ENCODE results near the gene HSD17B13.
"Not testable (repeated sequence)": the region's sequence is repeated elsewhere in the genome, so short reads cannot be mapped to it uniquely, and the experiment has no call there.

The HSD17B13 gene, protein sequence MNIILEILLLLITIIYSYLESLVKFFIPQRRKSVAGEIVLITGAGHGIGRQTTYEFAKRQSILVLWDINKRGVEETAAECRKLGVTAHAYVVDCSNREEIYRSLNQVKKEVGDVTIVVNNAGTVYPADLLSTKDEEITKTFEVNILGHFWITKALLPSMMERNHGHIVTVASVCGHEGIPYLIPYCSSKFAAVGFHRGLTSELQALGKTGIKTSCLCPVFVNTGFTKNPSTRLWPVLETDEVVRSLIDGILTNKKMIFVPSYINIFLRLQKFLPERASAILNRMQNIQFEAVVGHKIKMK

DNA sequence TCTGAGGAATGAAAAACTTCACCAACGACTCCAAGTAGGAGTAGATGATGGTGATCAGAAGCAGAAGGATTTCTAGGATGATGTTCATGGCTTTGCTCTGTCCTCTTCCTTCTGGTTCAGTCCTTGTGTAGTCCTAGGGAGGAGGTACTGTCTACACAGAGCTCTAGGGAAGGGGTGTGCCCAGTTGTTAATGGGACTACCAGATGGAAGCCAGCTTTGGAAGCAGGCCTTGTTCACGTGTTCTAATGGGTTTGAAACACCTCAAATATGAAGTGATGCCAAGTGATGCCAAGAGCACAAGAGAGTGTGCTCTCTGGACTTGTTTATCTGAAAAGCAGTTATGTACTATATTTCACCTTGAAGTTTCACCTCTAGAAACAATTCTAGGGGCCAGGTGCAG lies at the start of gene HSD17B13:
Gene HSD17B13, minus strand, starts transcription at position 129 of the 400 bp plus-strand sequence. Its CDS starts 41 bp downstream, at position 88.
- Mint-ChIP-seq H3K27ac (no peak within 1 kb of the TSS), H3K36me3 (peaks cover 2% of the 10 kb centered on the region), H3K9me3 (no peaks in the 10 kb centered on the region), H3K4me1 (no peaks in the 10 kb centered on the region), H3K4me3 (no peak within 1 kb of the TSS), H3K27me3 (no peaks in the 10 kb centered on the region)
- ATAC-seq (ENCODE audit: low read depth) (no peak), DNase-seq (ENCODE audit: low spot score in 2 of 2) (no peak)

DNA sequence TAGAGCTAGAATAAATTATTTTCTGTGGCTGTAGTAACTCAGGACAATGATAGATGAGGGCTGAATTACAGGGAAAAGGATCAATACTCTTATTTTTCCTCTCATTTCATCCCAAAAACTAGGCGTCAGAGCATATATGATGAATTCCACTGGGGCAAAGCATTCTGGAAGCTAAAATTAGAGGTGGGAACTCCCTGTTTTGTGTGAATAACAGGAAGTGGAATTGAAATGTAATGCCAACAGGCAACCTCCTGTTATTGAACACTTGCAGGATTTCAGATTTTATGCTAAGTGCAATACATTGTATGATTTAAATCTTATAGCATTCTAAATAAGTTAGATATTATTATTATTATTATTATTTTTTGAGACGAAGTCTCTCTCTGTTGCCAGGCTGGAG lies 47.4 kb upstream of the HSD17B13 start:
- ATAC-seq (ENCODE audit: low read depth): no peak
- no peak for DNase-seq (ENCODE audit: low spot score in 2 of 2)
- no peaks in the 10 kb centered on the region for H3K27me3 Mint-ChIP-seq
- H3K4me1 Mint-ChIP-seq: no peaks in the 10 kb centered on the region
- no peak overlapping the region for H3K27ac Mint-ChIP-seq
- no peak overlapping the region for H3K4me3 Mint-ChIP-seq
- H3K9me3 Mint-ChIP-seq: no peaks in the 10 kb centered on the region
- H3K36me3 Mint-ChIP-seq: peaks cover 18% of the 10 kb centered on the region

DNA sequence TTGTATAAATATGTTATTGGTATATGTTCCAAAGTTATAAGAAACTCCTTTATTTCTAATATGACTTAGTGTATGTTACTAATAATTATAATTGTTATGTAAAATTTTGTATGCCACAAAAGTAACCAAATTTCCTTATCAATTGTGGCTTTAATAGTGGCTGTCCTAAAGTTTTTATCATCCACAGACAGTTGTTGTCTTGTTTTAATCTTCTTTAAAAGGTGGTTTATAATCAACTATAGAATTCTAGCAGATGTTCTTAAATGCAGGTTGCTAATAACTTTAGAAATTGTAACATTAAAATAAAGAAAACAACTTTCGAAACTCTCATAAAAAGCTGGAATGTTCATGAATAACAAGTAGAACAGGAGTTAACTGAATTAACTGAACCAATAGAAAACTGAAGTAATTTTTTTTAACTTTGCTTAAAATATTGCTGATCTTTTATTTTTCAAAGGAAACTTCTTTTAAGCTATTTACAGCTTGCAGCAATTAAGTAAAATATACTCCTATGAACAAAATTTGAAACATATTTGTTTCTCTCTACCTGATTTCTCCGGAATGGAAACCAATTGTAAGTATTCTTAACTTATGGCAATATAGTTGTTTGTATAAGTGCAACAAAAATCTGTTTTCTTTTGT lies 44.0 kb upstream of the HSD17B13 start:
- H3K27ac Mint-ChIP-seq: no peak overlapping the region
- ATAC-seq (ENCODE audit: low read depth) (no peak), DNase-seq (ENCODE audit: low spot score in 2 of 2) (no peak)
- H3K4me1 Mint-ChIP-seq: no peaks in the 10 kb centered on the region
- H3K4me3 Mint-ChIP-seq: no peak overlapping the region
- no peaks in the 10 kb centered on the region for H3K9me3 Mint-ChIP-seq
- H3K27me3 Mint-ChIP-seq: no peaks in the 10 kb centered on the region
- H3K36me3 Mint-ChIP-seq: peaks cover 32% of the 10 kb centered on the region

DNA sequence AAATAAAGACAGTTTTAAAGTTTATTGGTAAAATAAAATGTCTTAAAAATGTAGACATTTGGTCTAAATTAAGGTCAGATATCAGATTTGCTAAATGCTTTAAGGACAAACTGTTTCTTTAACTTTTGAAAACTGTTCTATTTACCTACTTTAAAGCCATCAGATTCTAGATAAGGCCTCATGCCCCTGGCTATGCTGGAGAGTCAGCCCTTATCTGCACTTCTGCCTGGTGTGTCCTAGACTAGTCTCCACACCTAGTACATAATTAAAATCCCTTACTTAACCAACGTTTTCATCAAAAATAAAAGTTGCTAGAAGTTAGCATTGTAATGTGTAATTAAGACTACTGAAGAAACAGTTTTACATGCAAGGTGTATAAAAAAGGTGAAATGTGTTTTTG lies 42.7 kb upstream of the HSD17B13 start:
- Mint-ChIP-seq H3K36me3 (peaks cover 29% of the 10 kb centered on the region), H3K27me3 (no peaks in the 10 kb centered on the region), H3K4me3 (no peak overlapping the region), H3K4me1 (no peaks in the 10 kb centered on the region), H3K27ac (no peak overlapping the region), H3K9me3 (no peaks in the 10 kb centered on the region)
- DNase-seq (ENCODE audit: low spot score in 2 of 2) (no peak), ATAC-seq (ENCODE audit: low read depth) (no peak)

DNA sequence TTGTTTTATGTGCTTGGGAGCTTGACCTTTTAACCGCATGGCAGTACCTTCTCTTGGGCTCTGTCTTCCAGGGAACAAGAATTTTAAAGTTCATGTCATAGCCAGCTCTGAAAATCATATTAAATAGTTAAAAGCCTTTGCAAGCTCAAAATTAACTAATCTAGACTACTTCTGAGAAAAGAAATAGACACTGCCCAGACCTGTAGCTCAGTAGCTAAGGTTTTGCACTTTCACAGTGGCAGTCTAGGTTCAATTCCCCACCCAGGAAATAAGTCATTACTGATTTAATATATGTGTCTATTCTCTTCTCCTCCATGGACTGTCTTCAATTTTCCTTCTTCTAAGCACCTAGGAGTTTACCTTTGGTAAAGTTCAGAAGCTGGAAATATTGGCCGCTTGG lies 40.9 kb upstream of the HSD17B13 start:
- no peaks in the 10 kb centered on the region for H3K4me1 Mint-ChIP-seq

DNA sequence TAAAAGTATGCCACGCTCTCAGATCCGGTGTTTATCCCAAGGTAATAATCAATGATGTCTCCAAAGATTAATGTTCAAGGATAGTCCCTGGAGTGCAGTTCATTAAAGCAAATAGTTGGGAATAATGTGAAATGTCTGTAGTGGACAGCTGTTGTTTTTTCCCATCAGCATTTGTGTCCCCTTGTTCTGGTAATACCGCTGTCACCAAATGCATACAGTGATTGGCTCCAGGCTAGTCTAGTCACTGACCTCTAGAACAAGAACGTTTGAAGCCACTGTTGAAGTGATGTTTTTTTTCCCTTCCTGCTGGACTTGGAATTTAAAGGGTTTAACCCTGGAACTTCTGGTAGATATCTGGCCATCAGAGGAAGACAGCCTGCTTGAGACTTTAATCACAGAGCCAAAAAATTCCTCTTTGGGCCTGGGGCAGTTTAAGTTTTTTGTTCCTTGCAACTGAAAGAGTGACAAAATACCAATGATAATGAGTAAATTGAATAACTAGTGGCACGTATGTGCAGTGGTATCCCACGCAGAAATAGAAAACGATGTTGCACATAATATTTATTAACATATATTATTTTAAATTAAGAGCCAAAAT lies 37.8 kb upstream of the HSD17B13 start:
- Mint-ChIP-seq H3K27me3 (no peaks in the 10 kb centered on the region), H3K9me3 (no peaks in the 10 kb centered on the region), H3K4me1 (no peaks in the 10 kb centered on the region), H3K36me3 (peaks cover 32% of the 10 kb centered on the region), H3K27ac (no peak overlapping the region), H3K4me3 (no peak overlapping the region)
- no peak for DNase-seq (ENCODE audit: low spot score in 2 of 2)
- no peak for ATAC-seq (ENCODE audit: low read depth)

More for the DNA sequence above, 40.9 kb upstream of the HSD17B13 start:
- H3K27me3 Mint-ChIP-seq: no peaks in the 10 kb centered on the region
- peaks cover 30% of the 10 kb centered on the region for H3K36me3 Mint-ChIP-seq
- H3K9me3 Mint-ChIP-seq: no peaks in the 10 kb centered on the region
- DNase-seq (ENCODE audit: low spot score in 2 of 2): no peak
- H3K4me3 Mint-ChIP-seq: no peak overlapping the region
- no peak overlapping the region for H3K27ac Mint-ChIP-seq
- ATAC-seq (ENCODE audit: low read depth): no peak

DNA sequence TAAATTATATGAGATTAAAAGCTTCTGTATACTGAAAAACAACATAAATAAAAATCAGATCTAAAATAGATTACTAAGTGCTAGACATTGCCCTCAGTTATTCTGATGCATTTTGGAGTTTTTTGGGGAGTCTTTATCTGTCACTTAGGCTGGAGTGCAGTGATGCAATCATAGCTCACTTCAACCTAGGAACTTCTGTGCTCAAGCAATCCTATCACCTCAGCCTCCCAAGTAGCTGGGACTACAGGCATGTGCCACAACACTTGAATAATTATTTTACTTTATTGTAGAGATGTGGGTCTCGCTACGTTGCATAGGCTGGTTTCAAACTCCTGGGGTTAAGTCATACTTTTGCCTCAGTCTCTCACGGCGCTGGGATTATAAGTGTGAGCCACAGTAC lies 36.6 kb upstream of the HSD17B13 start:
- H3K27ac Mint-ChIP-seq: peak overlapping the region; percentile 63
- no peaks in the 10 kb centered on the region for H3K27me3 Mint-ChIP-seq
- DNase-seq (ENCODE audit: low spot score in 2 of 2) (no peak), ATAC-seq (ENCODE audit: low read depth) (no peak)
- H3K4me1 Mint-ChIP-seq: no peaks in the 10 kb centered on the region
- peaks cover 30% of the 10 kb centered on the region for H3K36me3 Mint-ChIP-seq
- no peaks in the 10 kb centered on the region for H3K9me3 Mint-ChIP-seq
- no peak overlapping the region for H3K4me3 Mint-ChIP-seq

DNA sequence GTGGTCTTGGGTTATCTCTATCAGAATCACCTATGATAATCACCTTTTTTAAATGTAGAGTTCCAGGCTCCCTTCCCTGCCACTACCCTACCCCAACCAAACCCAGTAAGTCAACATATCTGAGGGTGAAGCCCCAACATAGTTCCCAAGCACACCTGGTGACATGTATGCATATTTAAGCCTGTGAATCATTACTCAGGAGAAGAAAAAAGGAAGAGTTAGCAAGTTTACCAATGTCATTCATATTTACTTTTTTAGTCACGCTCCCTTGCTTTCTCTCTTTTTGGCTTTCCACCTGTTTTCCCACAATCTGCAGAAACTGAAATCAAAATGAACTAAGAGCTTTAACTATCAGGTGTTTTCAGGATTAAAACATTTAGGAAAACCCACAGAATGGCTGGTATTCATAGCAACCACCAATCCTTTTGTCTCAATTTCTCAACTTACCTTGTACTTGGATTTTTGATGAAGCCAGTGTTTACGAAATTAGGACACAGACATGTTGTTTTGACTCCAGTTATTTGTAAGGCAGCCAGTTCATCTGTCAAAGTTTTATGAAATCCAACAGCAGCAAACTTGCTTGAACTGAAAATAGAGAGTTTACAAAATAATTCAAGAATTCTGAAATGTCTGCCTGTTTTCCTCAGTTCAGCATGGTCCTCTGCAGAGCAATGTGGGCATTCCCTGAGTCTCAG lies 34.3 kb upstream of the HSD17B13 start:
- H3K4me1 Mint-ChIP-seq: no peaks in the 10 kb centered on the region
- no peak for ATAC-seq (ENCODE audit: low read depth)
- H3K4me3 Mint-ChIP-seq: no peak overlapping the region
- no peak for DNase-seq (ENCODE audit: low spot score in 2 of 2)
- no peaks in the 10 kb centered on the region for H3K9me3 Mint-ChIP-seq
- H3K36me3 Mint-ChIP-seq: peaks cover 22% of the 10 kb centered on the region
- H3K27ac Mint-ChIP-seq: no peak overlapping the region
- no peaks in the 10 kb centered on the region for H3K27me3 Mint-ChIP-seq

DNA sequence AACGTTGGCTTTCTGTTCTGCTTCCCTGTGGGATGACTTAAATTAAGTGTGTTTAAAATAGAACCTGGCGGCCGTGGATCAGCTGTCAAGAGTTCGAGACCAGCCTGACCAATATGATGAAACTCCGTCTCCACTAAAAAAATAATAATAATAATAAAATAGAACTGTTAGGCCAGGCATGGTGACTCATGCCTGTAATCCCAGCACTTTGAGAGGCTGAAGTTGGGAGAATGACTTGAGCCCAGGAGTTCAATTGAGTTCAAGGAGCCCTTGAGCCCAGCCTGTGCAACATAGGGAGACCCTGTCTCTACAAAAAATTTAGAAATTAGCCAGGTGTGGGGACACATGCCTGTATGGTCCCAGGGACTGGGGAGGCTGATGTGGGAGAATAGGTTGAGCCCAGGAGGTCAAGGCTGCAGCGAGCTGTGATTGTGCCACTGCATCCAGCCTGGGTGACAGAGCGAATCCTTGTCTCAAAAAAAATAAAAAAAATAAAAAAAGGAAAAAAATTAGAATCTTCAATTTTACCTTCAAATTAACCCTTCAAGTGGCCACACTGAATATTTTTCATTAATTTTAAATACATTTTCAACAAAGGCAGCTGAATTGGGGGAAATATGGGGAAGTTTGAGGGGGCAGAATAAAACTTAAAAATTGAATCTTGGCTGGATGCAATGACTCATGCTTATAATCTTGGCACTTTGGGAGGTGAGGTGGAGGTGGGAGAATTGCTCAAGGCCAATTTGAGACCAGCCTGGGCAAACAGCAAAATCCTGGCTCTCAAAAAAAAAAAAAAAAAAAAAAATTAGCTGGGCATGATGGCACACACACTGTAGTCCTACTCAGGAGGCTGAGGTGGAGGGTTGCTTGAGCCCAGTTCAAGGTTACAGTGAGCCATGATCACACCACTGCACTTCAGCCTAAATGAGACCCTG lies 31.8 kb upstream of the HSD17B13 start:
- Mint-ChIP-seq H3K4me1 (no peaks in the 10 kb centered on the region), H3K4me3 (no peak overlapping the region), H3K27me3 (no peaks in the 10 kb centered on the region), H3K9me3 (no peaks in the 10 kb centered on the region), H3K27ac (no peak overlapping the region), H3K36me3 (peaks cover 18% of the 10 kb centered on the region)
- no peak for DNase-seq (ENCODE audit: low spot score in 2 of 2)
- no peak for ATAC-seq (ENCODE audit: low read depth)

DNA sequence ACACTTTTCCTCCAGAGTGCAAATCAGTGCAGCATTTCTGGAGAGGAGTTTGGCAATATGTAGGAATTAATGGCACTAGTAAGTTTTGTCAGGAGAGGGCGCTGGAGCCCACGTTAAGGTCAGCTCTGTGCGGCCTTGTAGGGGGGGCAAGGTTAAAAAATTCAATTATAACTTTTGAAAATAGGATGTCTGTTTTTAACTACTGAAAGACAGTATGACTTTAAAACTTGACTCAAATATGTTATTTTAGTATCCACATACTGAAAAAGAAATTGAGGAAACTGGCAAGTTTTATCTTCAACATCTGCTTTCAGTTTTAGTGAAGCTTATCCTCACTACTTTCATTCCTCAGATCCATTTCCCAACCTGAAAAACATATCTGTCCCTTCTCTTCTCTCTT lies 30.9 kb upstream of the HSD17B13 start:
- H3K27me3 Mint-ChIP-seq: no peaks in the 10 kb centered on the region

DNA sequence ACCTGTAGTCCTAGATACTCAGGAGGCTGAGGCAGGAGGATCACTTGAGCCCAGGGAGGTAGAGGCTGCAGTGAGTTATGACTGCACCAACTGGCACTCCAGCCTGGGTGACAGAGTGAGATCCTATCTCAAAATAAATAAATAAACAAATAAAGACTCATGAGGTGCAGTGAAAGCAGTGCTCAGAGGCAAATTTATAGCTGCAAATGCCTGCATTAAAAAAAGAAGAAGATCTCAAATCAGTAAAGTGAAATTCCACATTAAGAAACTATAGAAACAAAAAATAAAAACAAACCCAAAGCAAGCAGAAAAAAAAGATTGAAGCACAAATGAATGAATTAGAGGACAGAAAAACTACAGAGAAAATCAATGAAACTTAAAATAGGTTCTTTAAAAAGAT lies 22.5 kb upstream of the HSD17B13 start:
- Mint-ChIP-seq H3K4me1 (no peaks in the 10 kb centered on the region), H3K27me3 (no peaks in the 10 kb centered on the region), H3K36me3 (peaks cover 35% of the 10 kb centered on the region), H3K27ac (no peak overlapping the region), H3K4me3 (no peak overlapping the region), H3K9me3 (peaks cover 4% of the 10 kb centered on the region)
- no peak for ATAC-seq (ENCODE audit: low read depth)
- DNase-seq (ENCODE audit: low spot score in 2 of 2): no peak

More for the DNA sequence above, 30.9 kb upstream of the HSD17B13 start:
- Mint-ChIP-seq H3K9me3 (no peaks in the 10 kb centered on the region), H3K27ac (no peak overlapping the region), H3K4me1 (no peaks in the 10 kb centered on the region), H3K36me3 (peaks cover 15% of the 10 kb centered on the region), H3K4me3 (no peak overlapping the region)
- ATAC-seq (ENCODE audit: low read depth): no peak
- no peak for DNase-seq (ENCODE audit: low spot score in 2 of 2)

DNA sequence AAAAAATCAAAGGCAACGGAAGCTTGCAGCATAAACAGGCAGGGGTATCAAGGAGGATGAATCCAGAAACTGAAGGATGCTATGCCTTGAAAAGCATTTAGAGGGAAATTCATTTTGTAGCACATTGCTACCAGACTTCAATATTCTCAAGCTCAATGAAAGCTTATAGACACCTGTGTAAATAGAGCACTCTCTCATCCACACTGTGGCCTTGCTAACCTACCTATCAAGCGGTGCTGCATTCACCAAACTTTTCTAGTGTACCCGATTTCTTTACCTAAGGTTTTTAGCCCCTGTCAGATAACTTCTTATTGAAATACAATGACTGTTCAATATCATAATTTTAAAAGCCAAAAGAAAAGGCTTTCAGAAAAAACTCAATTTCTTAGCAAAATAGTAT lies 20.2 kb upstream of the HSD17B13 start:
- H3K4me3 Mint-ChIP-seq: no peak overlapping the region
- no peak for DNase-seq (ENCODE audit: low spot score in 2 of 2)
- no peak for ATAC-seq (ENCODE audit: low read depth)
- H3K36me3 Mint-ChIP-seq: peaks cover 52% of the 10 kb centered on the region
- no peak overlapping the region for H3K27ac Mint-ChIP-seq
- H3K4me1 Mint-ChIP-seq: no peaks in the 10 kb centered on the region
- H3K27me3 Mint-ChIP-seq: no peaks in the 10 kb centered on the region
- peaks cover 4% of the 10 kb centered on the region for H3K9me3 Mint-ChIP-seq

DNA sequence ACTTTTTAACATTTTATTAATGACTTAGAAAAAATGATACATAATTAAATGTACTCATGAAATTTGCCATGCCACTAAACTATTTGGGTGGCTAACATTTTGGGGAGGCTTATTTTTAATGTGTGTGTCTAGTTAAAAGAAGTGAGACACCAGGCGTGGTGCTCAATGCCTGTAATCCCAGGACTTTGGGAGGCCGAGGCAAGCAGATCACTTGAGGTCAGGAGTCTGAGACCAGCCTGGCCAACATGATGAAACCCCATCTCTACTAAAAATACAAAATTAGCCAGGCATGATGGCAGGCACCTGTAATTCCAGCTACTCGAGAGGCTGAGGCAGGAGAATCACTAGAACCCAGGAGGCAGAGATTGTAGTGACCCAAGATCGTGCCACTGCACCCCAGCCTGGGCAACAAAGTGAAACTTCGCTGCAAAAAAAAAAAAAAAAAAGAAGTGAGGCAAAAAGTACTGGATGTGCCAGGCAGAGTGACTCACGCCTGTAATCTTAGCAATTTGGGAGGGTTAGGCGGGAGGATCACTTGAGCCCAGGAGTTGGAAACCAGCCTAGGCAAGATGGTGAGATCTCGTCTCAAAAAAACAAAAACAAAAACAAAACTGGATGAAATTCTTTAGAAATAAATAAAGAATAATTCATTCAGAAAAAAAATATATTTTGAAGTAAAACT lies 19.4 kb upstream of the HSD17B13 start:
- not testable (repeated sequence) for ATAC-seq (ENCODE audit: low read depth); DNase-seq (ENCODE audit: low spot score in 2 of 2); H3K27me3 Mint-ChIP-seq; H3K4me1 Mint-ChIP-seq; H3K4me3 Mint-ChIP-seq; H3K9me3 Mint-ChIP-seq; H3K27ac Mint-ChIP-seq
- peaks cover 57% of the 10 kb centered on the region for H3K36me3 Mint-ChIP-seq
